Measurements from ENCODE around the gene SEMA3B.
A peak's percentile ranks its signal among the peaks of the same experiment; 100 is the strongest.
"Not testable (repeated sequence)": the region's sequence is repeated elsewhere in the genome, so short reads cannot be mapped to it uniquely, and the experiment has no call there.

The SEMA3B gene

GRCh38 chr3:50295553-50296431 lies 26.8 kb downstream of the SEMA3B start:
- DNase-seq, result no peak

GRCh38 chr3:50296721-50297383 lies 27.9 kb downstream of the SEMA3B start:
- DNase-seq, result no peak

GRCh38 chr3:50297384-50297775 lies 28.4 kb downstream of the SEMA3B start:
- no peak for DNase-seq

GRCh38 chr3:50297896-50298725 lies 29.2 kb downstream of the SEMA3B start:
- DNase-seq, result no peak

- DNase-seq, result peak; percentile 99
Observed at GRCh38 chr3:50298836-50299637, 30.1 kb downstream of the SEMA3B start, which contains the start of the genes HYAL3 and NAA80. Gene HYAL3, minus strand, starts transcription at chr3:50299405. Its CDS starts 3,803 bp downstream, at chr3:50295602. Gene NAA80, minus strand, starts transcription at chr3:50299405. Its CDS starts 1,942 bp downstream, at chr3:50297463.

- DNase-seq, result no peak
Observed at GRCh38 chr3:50299638-50299928, 30.6 kb downstream of the SEMA3B start.

GRCh38 chr3:50299929-50300680 lies 31.2 kb downstream of the SEMA3B start:
- peak; percentile 60 for DNase-seq

GRCh38 chr3:50300681-50301254 lies 31.8 kb downstream of the SEMA3B start:
- no peak for DNase-seq

- no peak for DNase-seq
Observed at GRCh38 chr3:50302095-50303012, 33.4 kb downstream of the SEMA3B start.

- no peak for DNase-seq
Observed at GRCh38 chr3:50303013-50303815, 34.3 kb downstream of the SEMA3B start, which contains the start of gene HYAL1. Gene HYAL1, minus strand, starts transcription at chr3:50303574. Its CDS starts 618 bp downstream, at chr3:50302956.

- no peak for DNase-seq
Observed at GRCh38 chr3:50304601-50305000, 35.7 kb downstream of the SEMA3B start.

GRCh38 chr3:50312041-50312440 lies 43.1 kb downstream of the SEMA3B start:
- DNase-seq, result not testable (repeated sequence)

- DNase-seq, result no peak
Observed at GRCh38 chr3:50314342-50314741, 45.4 kb downstream of the SEMA3B start.

- no peak for DNase-seq
Observed at GRCh38 chr3:50314816-50315215, 45.9 kb downstream of the SEMA3B start.

GRCh38 chr3:50316657-50317242 lies 47.8 kb downstream of the SEMA3B start:
- peak; percentile 59 for DNase-seq

- DNase-seq, result no peak
Observed at GRCh38 chr3:50317300-50317699, 48.4 kb downstream of the SEMA3B start.

GRCh38 chr3:50318163-50318562 lies 49.2 kb downstream of the SEMA3B start:
- DNase-seq, result no peak

GRCh38 chr3:50318615-50319014 lies 49.7 kb downstream of the SEMA3B start:
- DNase-seq, result peak; percentile 24

Data from CD4-positive, alpha-beta T cell treated with Interferon gamma for 1 hour (primary cell).